ACC112 (cell line): Measurements from ENCODE around the gene NMU.

Source experiments
- H2AFZ ChIP-seq: fragments of 200-600 bp; sonication (generic); one replicate; pipeline ENCODE4 v1.6.0; 2017; ENCODE audit warnings: antibody characterized with exemption, low read length; ENCODE audit not compliant: unreplicated experiment
- H3K27ac ChIP-seq: fragments of 200-600 bp; sonication (generic); 2 replicates; pipeline ENCODE4 v1.5.1; 2014; ENCODE audit warnings: low read depth, mild to moderate bottlenecking, antibody characterized with exemption, low read length, moderate library complexity
- H3K27me3 ChIP-seq: fragments of 200-600 bp; sonication (generic); 2 replicates; pipeline ENCODE4 v1.6.1; 2014; ENCODE audit warnings: mild to moderate bottlenecking, antibody characterized with exemption, low read length, moderate library complexity, mixed read lengths; ENCODE audit not compliant: insufficient read depth
- H3K36me3 ChIP-seq: fragments of 200-600 bp; sonication (generic); 2 replicates; pipeline ENCODE4 v1.6.1; 2016; ENCODE audit warnings: mild to moderate bottlenecking, antibody characterized with exemption, low read length, moderate library complexity, mixed read lengths; ENCODE audit not compliant: insufficient read depth
- H3K4me1 ChIP-seq: fragments of 200-600 bp; sonication (generic); one replicate; pipeline ENCODE4 v1.6.1; 2016; ENCODE audit warnings: low read length, mixed read lengths; ENCODE audit not compliant: insufficient read depth, unreplicated experiment, control insufficient read depth
- H3K4me3 ChIP-seq: fragments of 200-600 bp; sonication (generic); 2 replicates; pipeline ENCODE4 v1.5.1; 2014; ENCODE audit warnings: mild to moderate bottlenecking, low read depth, low read length
- H3K79me2 ChIP-seq: fragments of 200-600 bp; sonication (generic); one replicate; pipeline ENCODE4 v1.6.0; 2016; ENCODE audit warnings: low read length; ENCODE audit not compliant: control insufficient read depth, unreplicated experiment, insufficient read depth

The NMU gene

DNA sequence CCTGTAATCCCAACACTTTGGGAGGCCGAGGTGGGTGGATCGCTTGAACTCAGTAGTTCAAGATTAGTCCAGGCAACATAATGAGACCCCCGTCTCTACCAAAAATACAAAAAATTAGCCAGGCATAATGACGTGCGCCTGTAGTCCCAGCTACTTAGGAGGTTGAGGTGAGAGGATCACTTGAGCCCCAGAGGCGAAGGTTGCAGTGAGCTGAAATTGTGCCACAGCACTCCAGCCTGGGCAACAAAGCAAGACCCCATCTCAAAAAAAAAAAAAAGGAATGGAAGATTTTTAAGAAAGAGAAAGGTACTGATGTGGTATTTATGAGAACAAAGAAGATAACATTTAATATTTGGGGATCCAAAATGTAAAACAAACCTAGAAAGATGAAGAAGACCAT, 27.0 kb upstream of the NMU start:
- Histone ChIP-seq H3K27me3 (peaks cover 4% of the 10 kb centered on the region; the same call in 1 of the 2 replicates), H3K4me1 (no peaks in the 10 kb centered on the region)

DNA sequence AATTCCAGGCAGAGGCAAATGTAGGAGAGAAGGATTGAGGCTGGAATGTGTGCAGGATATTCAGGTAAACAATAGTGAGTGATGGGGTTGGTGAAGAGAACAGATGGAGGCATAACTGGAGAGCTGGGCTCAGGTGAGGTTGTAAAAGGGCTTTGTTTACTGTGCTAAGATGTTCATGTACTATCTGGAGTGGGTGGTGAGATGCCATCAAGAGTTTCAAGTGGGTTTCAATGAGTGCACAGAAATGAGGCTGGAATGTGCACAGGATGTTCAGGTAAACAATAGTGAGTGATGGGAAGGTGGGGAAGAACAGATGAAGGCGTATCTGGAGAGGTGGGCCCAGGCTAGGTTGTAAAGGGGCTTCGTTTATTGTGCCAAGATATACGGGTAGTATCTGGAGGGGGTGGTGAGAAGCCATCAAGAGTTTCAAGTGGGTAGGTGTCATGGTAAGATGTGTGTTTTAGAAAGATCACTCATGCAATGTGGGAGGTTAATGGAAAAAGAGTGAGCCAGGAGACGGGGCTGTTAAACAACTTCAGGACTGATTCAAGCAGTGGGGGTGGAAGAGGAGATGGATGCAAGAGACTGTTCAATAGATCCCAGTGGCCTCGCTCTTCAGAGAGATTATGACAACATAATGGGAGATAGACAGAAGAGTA, 25.4 kb upstream of the NMU start:
- H3K27ac ChIP-seq: no peak overlapping the region
- no peaks in the 10 kb centered on the region for H3K36me3 ChIP-seq
- H3K4me1 ChIP-seq: no peaks in the 10 kb centered on the region
- no peak overlapping the region for H2AFZ ChIP-seq
- no peak overlapping the region for H3K4me3 ChIP-seq
- H3K79me2 ChIP-seq: no peaks in the 10 kb centered on the region
- H3K27me3 ChIP-seq: peaks cover 4% of the 10 kb centered on the region; the same call in 1 of the 2 replicates

More for the DNA sequence above, 27.0 kb upstream of the NMU start:
- H3K4me3 ChIP-seq: no peak overlapping the region
- H3K79me2 ChIP-seq: no peaks in the 10 kb centered on the region
- no peaks in the 10 kb centered on the region for H3K36me3 ChIP-seq
- no peak overlapping the region for H2AFZ ChIP-seq
- no peak overlapping the region for H3K27ac ChIP-seq

DNA sequence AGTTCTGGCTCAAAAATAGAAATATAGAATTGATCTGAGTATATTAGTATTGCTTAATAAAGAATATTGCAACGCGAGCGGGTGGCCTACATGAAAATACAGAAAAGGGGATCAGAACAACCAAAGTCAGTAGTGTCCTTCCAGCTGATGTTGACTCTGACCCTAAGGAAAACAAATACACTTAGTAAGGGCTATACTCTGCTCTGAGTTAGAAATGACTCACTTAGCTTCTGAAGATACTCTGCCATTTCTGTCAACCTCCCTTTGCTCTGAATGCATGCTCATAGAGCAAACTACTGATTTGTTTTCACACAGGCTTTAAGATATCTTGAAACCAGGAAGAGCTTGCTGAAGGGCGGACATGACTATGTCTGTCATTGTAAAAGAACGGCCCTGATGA, 22.6 kb upstream of the NMU start:
- H3K36me3 ChIP-seq: no peaks in the 10 kb centered on the region
- peaks cover under 1% of the 10 kb centered on the region; the same call in 1 of the 2 replicates for H3K27me3 ChIP-seq
- H3K27ac ChIP-seq: no peak overlapping the region
- H3K79me2 ChIP-seq: no peaks in the 10 kb centered on the region
- no peak overlapping the region for H2AFZ ChIP-seq
- H3K4me3 ChIP-seq: no peak overlapping the region
- no peaks in the 10 kb centered on the region for H3K4me1 ChIP-seq

DNA sequence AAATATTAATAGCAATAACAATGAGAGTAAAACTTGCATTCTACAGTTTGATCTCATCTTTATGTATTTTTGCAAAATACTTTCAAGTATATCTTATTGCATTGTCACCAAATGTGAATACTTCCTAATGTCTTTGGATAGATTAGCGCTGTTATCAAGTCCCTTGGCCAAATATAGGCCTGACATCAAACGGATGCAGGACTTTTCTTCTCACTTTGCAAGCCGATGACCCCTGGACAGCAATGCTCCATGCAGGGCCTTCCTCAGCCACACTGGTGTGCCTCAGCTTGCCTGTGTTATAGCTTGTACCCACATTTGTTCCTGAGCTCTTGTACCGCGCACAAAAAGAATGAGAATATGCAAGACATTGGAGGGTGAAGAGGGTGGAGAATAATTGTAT, 18.0 kb upstream of the NMU start:
- H3K36me3 ChIP-seq: no peaks in the 10 kb centered on the region
- no peaks in the 10 kb centered on the region for H3K27me3 ChIP-seq
- no peaks in the 10 kb centered on the region for H3K79me2 ChIP-seq
- H3K4me3 ChIP-seq: no peak overlapping the region
- H3K4me1 ChIP-seq: no peaks in the 10 kb centered on the region
- no peak overlapping the region for H3K27ac ChIP-seq
- H2AFZ ChIP-seq: no peak overlapping the region

DNA sequence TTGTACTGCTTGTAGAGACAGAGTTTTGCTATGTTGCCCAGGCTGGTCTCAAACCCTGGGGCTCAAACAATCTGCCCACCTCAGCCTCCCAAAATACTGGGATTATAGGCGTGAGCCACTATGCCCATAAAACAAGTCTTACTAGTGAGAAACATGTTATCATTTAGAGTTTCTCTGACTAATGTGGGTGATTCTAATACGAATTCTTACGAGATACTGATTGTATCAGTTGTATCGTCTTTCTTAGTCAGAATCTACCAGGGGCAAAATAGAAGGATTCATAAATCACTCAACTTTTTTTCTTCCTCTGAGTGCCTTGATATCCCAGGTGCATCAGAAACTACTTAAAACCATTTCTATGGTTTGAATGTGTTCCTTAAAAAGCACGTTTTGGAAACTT, 14.4 kb upstream of the NMU start:
- no peak overlapping the region for H3K4me3 ChIP-seq
- no peaks in the 10 kb centered on the region for H3K36me3 ChIP-seq
- no peaks in the 10 kb centered on the region; the same call in 1 of the 2 replicates for H3K27me3 ChIP-seq
- H2AFZ ChIP-seq: no peak overlapping the region
- no peaks in the 10 kb centered on the region for H3K79me2 ChIP-seq
- H3K4me1 ChIP-seq: no peaks in the 10 kb centered on the region
- no peak overlapping the region for H3K27ac ChIP-seq

DNA sequence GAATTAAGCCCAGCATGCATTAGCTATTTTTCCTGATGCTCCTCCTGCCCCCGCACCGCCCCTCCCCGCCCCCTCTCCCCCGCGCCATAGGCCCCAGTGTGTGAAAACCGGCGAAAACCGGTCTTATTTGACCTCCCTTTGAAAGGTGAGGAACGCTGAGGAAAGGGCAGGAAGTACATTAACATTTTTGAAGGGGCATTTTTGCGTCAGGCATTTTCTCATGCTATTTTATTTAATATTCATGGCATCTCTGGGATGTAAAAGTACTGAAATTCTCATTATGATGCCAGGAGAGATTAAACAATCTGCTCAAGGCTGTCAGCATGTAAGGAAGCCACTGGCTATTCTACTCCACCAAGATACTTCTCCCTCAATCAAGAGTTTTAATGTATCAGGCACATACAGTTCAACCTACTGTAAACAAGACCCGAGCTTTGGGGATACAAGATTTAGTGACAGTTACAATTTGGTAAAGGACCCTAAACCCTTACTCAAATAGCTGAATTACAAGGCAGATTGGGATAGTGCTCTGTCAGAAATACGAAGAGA, 1.2 kb upstream of the NMU start:
- no peak overlapping the region for H3K4me3 ChIP-seq
- H3K4me1 ChIP-seq: peaks cover 19% of the 10 kb centered on the region
- no peak overlapping the region for H2AFZ ChIP-seq
- no peaks in the 10 kb centered on the region for H3K79me2 ChIP-seq
- peaks cover 28% of the 10 kb centered on the region for H3K27me3 ChIP-seq
- H3K27ac ChIP-seq: no peak overlapping the region
- H3K36me3 ChIP-seq: no peaks in the 10 kb centered on the region

DNA sequence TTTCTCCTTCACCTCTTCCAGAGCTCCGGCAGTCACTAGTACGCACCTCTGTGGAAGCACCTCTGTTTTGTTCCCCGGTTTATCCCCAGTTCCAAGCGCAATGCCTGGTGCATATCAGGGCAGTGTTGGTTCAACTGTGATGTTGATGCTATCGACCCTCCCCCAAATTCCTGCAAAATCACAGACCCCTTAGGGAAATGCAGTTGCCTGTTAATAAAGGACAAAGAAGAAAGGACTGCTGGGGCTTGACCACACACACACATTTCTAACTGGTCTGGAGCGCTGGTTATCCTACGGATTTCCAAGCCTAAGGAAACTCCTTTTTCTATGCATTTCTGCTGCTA, 530 bp upstream of the NMU start:
- no peak overlapping the region for H3K27ac ChIP-seq
- H3K36me3 ChIP-seq: no peaks in the 10 kb centered on the region
- peaks cover 28% of the 10 kb centered on the region for H3K27me3 ChIP-seq
- H3K4me1 ChIP-seq: peaks cover 19% of the 10 kb centered on the region
- H3K4me3 ChIP-seq: peak overlapping the region; percentile 88
- H2AFZ ChIP-seq: peak overlapping the region; percentile 83
- H3K79me2 ChIP-seq: no peaks in the 10 kb centered on the region

DNA sequence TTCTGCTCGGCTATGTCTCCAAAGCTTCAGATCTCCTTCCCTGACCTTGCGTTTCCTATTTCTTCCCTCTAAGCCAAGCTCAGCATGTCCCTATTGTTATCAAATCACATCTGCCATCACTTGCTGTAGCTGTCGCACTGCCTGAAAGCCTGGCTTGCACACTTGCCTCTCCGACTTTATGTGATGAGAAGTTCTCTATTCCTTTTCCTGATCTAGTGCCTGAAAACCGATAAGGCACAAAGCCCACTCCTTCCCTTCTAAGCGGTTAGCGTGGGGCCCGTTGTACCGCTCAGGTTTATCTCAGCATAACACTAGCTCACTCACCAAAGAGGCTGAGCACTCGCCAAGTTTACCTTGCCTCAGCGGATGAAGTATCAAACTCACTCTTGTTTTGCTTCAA, 816 bp downstream of the NMU start:
- H3K4me1 ChIP-seq: peaks cover 19% of the 10 kb centered on the region
- H3K4me3 ChIP-seq: peak overlapping the region; percentile 88
- peaks cover 28% of the 10 kb centered on the region for H3K27me3 ChIP-seq
- H2AFZ ChIP-seq: peak overlapping the region; percentile 83
- H3K79me2 ChIP-seq: no peaks in the 10 kb centered on the region
- H3K36me3 ChIP-seq: no peaks in the 10 kb centered on the region
- H3K27ac ChIP-seq: no peak overlapping the region

DNA sequence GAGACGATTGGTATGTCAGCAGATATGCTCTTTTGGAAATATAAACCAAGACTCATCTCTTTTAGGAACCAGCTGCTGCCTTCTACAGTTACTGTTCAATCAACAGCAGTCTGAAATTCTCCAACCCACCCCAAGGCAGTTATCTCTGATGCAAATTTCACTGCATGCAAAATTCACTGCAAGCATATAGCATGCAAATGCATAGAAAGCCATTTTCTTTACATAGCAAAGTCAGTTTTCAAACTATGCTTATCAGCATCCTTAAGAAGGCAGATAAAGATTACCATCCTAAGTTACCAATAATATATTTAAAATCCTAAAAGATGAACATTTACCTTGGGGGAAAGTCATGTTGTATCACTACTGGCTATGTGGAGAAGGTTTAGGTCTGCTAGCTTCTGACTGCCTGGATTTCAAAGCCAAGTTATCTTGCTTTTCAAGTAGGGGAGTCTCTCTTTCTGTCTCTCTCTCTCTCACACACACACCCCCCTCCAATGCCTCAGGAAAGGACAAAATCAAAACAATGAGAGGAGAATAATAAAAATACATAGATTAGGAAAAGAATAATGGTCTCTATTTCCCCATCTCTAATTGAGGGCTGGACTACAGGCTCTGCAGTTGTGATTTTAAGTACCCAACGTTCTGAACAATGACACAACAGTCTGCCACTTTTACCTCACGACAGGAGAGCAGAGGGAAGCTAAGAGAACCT, 1.5 kb downstream of the NMU start:
- Histone ChIP-seq H3K27me3 (peaks cover 28% of the 10 kb centered on the region), H3K4me3 (peak overlapping the region; percentile 88; the same call in 1 of the 2 replicates), H3K36me3 (no peaks in the 10 kb centered on the region), H2AFZ (peak overlapping the region; percentile 83), H3K27ac (no peak overlapping the region), H3K79me2 (no peaks in the 10 kb centered on the region), H3K4me1 (peaks cover 19% of the 10 kb centered on the region)

DNA sequence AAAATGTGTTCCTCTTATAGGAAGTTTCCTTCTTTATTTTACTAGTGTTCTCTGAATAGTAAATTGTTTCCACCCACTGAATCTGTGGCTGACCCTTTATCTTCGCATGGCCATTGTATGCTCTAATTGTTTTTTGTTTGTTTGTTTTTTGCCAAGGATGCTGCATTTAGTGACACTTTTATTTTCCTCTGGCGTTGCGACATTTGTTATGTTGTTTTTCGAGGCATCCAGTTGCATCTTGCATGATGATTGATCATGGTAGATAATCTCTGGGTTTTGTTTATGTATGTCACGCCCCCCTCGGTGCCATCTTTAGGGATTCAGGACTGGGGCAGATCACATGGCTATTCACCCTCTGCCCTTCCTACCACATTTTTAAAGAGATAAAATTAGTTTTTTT, 2.2 kb downstream of the NMU start:
- Histone ChIP-seq H2AFZ (no peak overlapping the region), H3K4me3 (no peak overlapping the region), H3K27me3 (peaks cover 28% of the 10 kb centered on the region), H3K4me1 (peaks cover 19% of the 10 kb centered on the region), H3K27ac (no peak overlapping the region), H3K79me2 (no peaks in the 10 kb centered on the region), H3K36me3 (no peaks in the 10 kb centered on the region)

DNA sequence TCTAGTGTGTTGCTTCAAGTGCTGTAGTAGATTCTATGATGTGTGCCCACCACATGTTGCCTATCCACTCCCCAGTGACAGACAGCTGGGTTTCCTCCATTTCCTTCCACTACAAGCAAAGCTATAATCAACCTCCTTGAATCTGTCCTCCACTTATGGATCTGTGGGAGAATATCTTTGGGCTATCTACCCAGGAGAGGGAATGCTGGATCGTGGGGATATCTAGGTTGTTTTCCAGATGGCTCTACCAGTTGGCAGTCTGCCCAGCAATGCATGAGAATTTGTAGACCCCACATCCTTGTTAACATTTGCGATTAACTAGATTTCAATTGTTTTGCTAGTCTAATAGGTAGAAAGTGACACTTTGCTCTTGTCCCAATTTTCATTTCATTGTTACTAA, 10.3 kb downstream of the NMU start:
- Histone ChIP-seq H3K4me3 (no peak overlapping the region), H3K27me3 (no peaks in the 10 kb centered on the region), H3K4me1 (no peaks in the 10 kb centered on the region), H3K36me3 (no peaks in the 10 kb centered on the region), H3K27ac (no peak overlapping the region), H2AFZ (no peak overlapping the region), H3K79me2 (no peaks in the 10 kb centered on the region)
